ENCODE measurements around the gene SKAP1. TPM values are rescaled to one million over a fixed set of nuclear protein-coding genes. Genes with fewer than 3 reads are reported as not detected.
"Not testable (repeated sequence)": the region's sequence is repeated elsewhere in the genome, so short reads cannot be mapped to it uniquely, and the experiment has no call there.

Gene SKAP1
- total and polyA plus RNA-seq, 2 experiments from 2014 or later: 0.36 TPM; not detected in 1

GRCh38 chr17:48211787-48212186, 218.2 kb downstream of the SKAP1 start:
- Histone ChIP-seq H3K4me1 (ENCODE audit: low read depth) (no peaks in the 10 kb centered on the region), H3K27ac (no peak overlapping the region), H3K4me3 (no peak overlapping the region), H3K36me3 (no peaks in the 10 kb centered on the region), H3K27me3 (peaks cover 93% of the 10 kb centered on the region), H3K9me3 (ENCODE audit: low read depth) (no peaks in the 10 kb centered on the region)
- no peak for TF ChIP-seq CTCF (IDR thresholded peaks at IDR 0.05; ENCODE audit: low read depth, low read length)
- DNase-seq (ENCODE audit: low read depth in 1 of 2, low spot score in 1 of 2): no peak

GRCh38 chr17:48211011-48211410, 219.0 kb downstream of the SKAP1 start:
- DNase-seq (ENCODE audit: low read depth in 1 of 2, low spot score in 1 of 2): no peak
- H3K4me1 ChIP-seq (ENCODE audit: low read depth): no peaks in the 10 kb centered on the region
- H3K9me3 ChIP-seq (ENCODE audit: low read depth): no peaks in the 10 kb centered on the region
- H3K36me3 ChIP-seq: no peaks in the 10 kb centered on the region
- H3K27me3 ChIP-seq: peaks cover 85% of the 10 kb centered on the region
- no peak for TF ChIP-seq CTCF (IDR thresholded peaks at IDR 0.05; ENCODE audit: low read depth, low read length)
- no peak overlapping the region for H3K27ac ChIP-seq
- no peak overlapping the region for H3K4me3 ChIP-seq

- no peak for DNase-seq (ENCODE audit: low read depth in 1 of 2, low spot score in 1 of 2)
Observed at GRCh38 chr17:48209973-48210372, 220.0 kb downstream of the SKAP1 start.

GRCh38 chr17:48207776-48208544, 222.1 kb downstream of the SKAP1 start:
- H3K27ac ChIP-seq: no peak overlapping the region
- TF ChIP-seq CTCF (IDR thresholded peaks at IDR 0.05; ENCODE audit: low read depth, low read length): no peak
- H3K27me3 ChIP-seq: peaks cover 79% of the 10 kb centered on the region
- no peaks in the 10 kb centered on the region for H3K36me3 ChIP-seq
- DNase-seq (ENCODE audit: low read depth in 1 of 2, low spot score in 1 of 2): no peak
- no peaks in the 10 kb centered on the region for H3K9me3 ChIP-seq (ENCODE audit: low read depth)
- no peaks in the 10 kb centered on the region for H3K4me1 ChIP-seq (ENCODE audit: low read depth)
- H3K4me3 ChIP-seq: no peak overlapping the region

More at GRCh38 chr17:48209973-48210372, 220.0 kb downstream of the SKAP1 start:
- Histone ChIP-seq H3K4me1 (ENCODE audit: low read depth) (no peaks in the 10 kb centered on the region), H3K27me3 (peaks cover 84% of the 10 kb centered on the region), H3K9me3 (ENCODE audit: low read depth) (no peaks in the 10 kb centered on the region), H3K36me3 (no peaks in the 10 kb centered on the region), H3K27ac (no peak overlapping the region), H3K4me3 (no peak overlapping the region)
- TF ChIP-seq CTCF (IDR thresholded peaks at IDR 0.05; ENCODE audit: low read depth, low read length): no peak

- not testable (repeated sequence) for H3K4me3 ChIP-seq; H3K27ac ChIP-seq; H3K36me3 ChIP-seq; DNase-seq (ENCODE audit: low read depth in 1 of 2, low spot score in 1 of 2); H3K9me3 ChIP-seq (ENCODE audit: low read depth); H3K4me1 ChIP-seq (ENCODE audit: low read depth)
- H3K27me3 ChIP-seq: peaks cover 79% of the 10 kb centered on the region
Observed at GRCh38 chr17:48207036-48207435, 223.0 kb downstream of the SKAP1 start.

GRCh38 chr17:48202959-48203358, 227.1 kb downstream of the SKAP1 start:
- Histone ChIP-seq H3K27ac (no peak overlapping the region), H3K4me3 (no peak overlapping the region), H3K27me3 (peaks cover 71% of the 10 kb centered on the region), H3K36me3 (no peaks in the 10 kb centered on the region), H3K9me3 (ENCODE audit: low read depth) (no peaks in the 10 kb centered on the region), H3K4me1 (ENCODE audit: low read depth) (no peaks in the 10 kb centered on the region)
- no peak for TF ChIP-seq CTCF (IDR thresholded peaks at IDR 0.05; ENCODE audit: low read depth, low read length)
- no peak for DNase-seq (ENCODE audit: low read depth in 1 of 2, low spot score in 1 of 2)

Data from cardiac muscle cell (in vitro differentiated cells and primary cell).